ENCODE results near the gene GPR132.
A peak's percentile ranks its signal among the peaks of the same experiment; 100 is the strongest.
"Not testable (repeated sequence)": the region's sequence is repeated elsewhere in the genome, so short reads cannot be mapped to it uniquely, and the experiment has no call there.

The GPR132 gene

GRCh38 chr14:105091054-105091516, 25.9 kb upstream of the GPR132 start:
- DNase-seq: no peak

DNA sequence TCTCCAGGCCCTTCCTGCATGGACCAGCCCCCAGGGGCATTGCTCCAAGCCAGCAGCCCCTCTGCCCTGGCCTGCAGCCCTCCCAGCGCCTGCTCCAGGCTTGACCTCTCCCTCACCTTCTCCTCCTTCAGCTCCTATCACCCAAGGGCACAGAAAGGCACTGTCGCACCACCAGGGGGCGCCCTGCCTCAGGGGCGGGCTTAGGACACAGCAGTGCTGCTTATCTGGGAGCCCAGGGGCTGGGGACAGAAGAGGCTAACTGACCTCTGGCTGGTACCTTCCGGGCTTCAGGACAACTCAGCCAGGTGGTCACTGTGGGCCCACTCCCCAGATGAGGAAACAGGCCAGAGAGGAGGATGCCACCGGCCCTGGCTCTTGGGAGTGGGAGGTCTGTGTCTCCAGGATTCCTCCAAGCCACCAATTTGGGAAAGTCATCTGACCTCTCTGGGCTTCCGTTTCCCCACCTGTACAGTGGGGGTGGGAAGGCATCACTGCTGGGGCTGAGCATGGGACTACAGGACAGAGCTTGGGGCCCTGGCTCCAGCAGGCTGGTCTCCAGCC, 25.3 kb upstream of the GPR132 start:
- DNase-seq: peak; percentile 52

- DNase-seq: no peak
Measured at GRCh38 chr14:105089746-105090492, 24.7 kb upstream of the GPR132 start.

DNA sequence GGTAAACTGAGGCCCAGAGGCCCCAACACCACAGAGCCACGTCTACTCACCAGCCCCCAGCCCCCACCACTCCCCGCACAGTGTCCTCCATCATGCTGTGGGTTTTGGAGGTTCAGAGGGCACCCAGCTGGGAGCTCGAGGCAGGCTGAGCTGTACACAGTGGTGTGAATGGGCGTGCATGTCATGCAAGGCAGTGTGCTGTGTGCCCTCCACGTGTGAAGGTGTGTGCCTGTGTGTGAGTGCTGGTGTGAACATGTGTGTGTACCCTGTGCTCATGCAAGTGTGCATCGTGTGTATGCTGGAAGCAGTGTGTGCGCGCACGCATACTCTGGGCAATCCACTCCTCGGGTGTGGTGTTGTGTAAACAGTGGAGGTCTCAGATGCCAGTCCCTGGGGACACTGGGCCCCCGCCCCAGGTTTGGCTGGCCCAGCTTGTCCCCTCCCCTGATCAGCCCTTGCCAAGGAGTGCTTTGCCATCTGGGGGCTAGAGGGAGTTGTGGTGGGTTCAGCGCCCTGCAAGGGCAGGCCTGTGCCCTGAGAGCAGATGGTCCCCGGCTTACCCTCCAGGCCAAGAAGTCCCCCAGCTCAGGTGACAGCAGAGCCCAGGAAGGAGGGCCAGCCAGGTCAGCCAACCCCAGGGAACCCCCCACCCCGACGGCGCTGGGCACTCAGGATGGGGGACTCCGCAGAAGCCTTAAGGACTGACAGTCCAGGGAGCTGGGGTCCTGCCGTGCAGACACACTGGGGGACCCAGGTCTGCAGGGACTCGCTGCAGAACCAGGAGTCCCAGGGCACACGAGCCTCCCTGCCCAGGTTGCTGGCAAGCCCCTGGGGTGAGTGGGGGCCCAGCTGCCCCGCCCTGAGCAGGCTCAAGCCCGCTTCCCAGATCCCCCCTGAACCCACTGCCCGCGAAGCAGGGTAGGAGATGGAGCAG, 23.8 kb upstream of the GPR132 start:
- no peak for DNase-seq

GRCh38 chr14:105087963-105088811, 23.0 kb upstream of the GPR132 start:
- no peak for DNase-seq

GRCh38 chr14:105087308-105087962, 22.2 kb upstream of the GPR132 start:
- no peak for DNase-seq

DNA sequence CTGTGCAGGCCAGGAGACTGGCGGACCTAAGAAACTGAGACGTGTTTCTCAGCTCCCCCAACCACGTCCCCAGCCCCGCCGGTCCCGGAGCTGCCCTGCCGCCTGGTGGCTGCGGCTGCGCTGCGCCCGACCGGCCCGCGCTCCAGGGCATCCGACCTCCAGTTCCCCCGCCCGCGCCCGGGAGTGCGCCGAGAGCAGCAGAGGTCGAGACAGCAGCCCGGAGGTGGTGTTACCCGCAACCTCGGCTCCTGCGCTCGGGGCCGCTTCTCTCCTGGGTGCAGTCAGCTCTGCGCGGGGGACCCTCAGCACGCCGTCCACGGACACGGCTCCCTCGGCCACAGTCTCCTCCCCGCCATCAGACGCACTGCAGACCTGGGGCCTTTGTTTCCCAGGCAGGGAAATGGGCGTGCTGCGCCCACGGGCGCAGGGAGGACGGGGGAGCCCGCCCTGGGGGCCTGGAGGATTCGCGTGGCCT, 21.6 kb upstream of the GPR132 start:
- peak; percentile 56 for DNase-seq

DNA sequence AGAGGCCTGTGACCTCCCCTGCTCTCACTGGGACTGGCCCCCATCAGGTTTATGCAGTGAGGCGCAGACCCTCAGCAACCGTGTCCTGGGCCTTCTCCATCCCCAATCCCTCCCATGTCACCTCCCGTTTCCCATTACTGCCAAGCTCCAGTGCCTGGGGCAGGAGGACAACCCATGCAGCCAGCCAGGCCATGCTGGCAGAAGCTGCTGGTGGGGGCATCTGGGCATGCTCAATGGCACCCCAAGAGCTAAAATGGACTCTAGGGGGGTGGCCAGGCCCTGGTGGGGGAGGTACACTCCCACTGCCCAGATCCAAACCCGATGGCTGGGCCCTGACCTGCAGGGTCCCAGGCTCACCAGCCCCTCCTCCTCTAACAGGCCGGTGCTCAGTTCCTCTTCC, 20.5 kb upstream of the GPR132 start:
- DNase-seq: no peak

- no peak for DNase-seq
Measured at GRCh38 chr14:105084741-105085571, 19.7 kb upstream of the GPR132 start.

GRCh38 chr14:105083926-105084685, 18.9 kb upstream of the GPR132 start:
- DNase-seq: no peak

DNA sequence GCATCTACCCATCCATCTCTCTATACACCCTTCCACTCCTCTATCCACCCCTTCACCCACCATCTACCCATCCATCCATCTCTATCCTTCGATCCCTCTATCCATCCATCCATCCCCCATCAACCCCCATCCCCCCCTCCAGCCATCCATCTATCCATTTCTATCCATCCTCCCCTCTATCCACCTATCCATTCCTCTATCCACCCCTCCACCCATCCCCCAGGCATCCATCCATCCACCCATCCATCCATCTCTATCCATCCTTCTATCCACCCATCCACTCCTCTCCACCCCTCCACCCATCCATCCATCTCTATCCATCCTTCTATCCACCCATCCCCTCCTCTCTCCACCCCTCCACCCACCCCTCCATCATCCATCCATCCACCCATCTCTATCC, 17.5 kb upstream of the GPR132 start:
- DNase-seq: no peak

- DNase-seq: not testable (repeated sequence)
Measured at GRCh38 chr14:105081473-105081872, 16.2 kb upstream of the GPR132 start.

- DNase-seq: no peak
Measured at GRCh38 chr14:105080161-105080560, 14.9 kb upstream of the GPR132 start.

- DNase-seq: no peak
Measured at GRCh38 chr14:105078294-105078693, 13.1 kb upstream of the GPR132 start.

- no peak for DNase-seq
Measured at GRCh38 chr14:105077649-105077995, 12.4 kb upstream of the GPR132 start.

GRCh38 chr14:105076805-105077648, 11.8 kb upstream of the GPR132 start:
- DNase-seq: no peak

DNA sequence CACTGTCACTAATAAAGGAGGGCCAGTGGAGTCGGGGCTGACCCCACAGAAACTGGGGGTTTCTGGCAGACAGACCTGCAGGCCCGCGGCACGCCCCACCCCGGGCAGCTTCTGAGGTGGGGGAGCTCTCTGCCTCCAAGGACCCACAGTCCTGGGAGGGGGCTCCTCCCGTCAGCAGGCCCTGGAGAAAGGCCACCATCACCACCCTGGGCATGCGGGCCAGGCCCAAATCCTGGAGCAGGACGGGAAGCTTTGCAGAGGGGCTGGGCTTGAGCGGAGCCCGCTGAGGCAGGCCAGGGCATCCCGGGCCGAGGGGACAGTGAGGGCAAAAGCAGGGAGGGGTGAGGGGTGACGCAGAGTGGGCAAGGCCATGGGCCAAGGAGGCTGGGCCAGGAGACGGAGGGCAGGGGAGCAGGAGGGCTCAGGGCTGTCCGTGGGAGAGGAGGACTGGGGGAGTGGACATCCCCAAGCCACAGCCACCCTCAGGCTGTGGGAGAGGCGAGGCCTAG, 11.1 kb upstream of the GPR132 start:
- no peak for DNase-seq

DNA sequence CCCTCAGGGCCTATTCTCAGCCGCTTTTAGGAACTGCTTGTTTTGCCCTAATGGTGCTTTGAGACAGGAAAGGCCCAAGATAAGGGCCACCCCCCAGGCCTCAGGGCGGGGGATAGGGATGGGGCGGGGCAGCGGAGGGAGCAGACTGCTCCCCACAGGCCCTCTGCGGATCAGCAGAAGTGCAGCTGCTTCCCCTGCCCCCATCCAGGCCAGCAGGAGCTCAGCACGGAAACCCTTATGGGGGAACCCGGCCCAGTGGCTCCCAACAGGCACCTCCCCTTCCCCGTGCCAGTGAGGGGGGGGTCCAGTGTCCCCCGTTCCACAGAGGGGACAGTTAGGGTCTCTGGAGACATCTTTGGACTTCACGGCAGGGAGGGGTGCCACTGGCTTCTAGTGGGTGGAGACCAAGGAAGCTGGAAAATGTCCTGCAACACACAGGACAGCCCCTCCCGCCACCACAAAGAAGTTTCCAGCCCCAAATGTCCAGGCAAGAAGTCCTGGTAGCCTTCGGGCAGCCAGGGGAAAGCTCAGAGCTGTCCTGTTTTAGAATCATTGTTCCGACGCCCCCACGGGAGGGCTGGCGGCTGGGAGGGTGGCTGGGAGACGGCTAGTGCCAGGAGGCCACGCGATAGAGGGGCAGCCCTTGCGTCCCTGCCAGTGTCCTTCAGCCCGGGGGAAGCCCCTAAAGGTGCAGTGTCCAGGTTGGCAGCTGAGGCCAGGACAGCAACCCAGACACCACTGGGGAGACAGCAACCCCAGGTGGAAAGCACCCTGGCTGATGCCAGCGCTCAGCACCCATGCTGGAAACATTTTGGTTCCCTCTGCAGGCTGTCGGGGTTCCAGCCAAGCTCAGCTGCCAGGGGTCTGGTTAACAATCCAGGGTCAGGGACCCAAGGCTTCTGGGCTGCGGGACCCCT, 10.4 kb upstream of the GPR132 start:
- DNase-seq: no peak
